Cardiac muscle cell (in vitro differentiated cells and primary cell): ENCODE measurements around the gene BRD4. TPM values are rescaled to one million over a fixed set of nuclear protein-coding genes. Genes with fewer than 3 reads are reported as not detected.

ENCODE experiments used
- DNase-seq, 2 donors: peaks; one replicate each; pipeline versions ENCODE4 v3.0.0 to v3.0.0-alpha.2; 2010 to 2017; ENCODE audit warnings: low read depth in 1 of 2, low spot score in 1 of 2
- H3K27ac ChIP-seq: fragments of 200-600 bp; sonication (generic); 2 replicates; pipeline ENCODE4 v1.5.1; 2016
- H3K27me3 ChIP-seq: fragments of 200-600 bp; sonication (generic); 2 replicates; pipeline ENCODE4 v1.6.0; 2016; ENCODE audit warnings: control low read depth
- H3K36me3 ChIP-seq: fragments of 200-600 bp; sonication (generic); 2 replicates; pipeline ENCODE4 v1.5.1; 2016; ENCODE audit warnings: control low read depth
- H3K4me1 ChIP-seq: fragments of 200-600 bp; sonication (generic); 2 replicates; pipeline ENCODE4 v1.8.1; 2017; ENCODE audit warnings: low read depth, mild to moderate bottlenecking, mixed run types
- H3K4me3 ChIP-seq: fragments of 200-600 bp; sonication (generic); 2 replicates; pipeline ENCODE4 v1.5.1; 2016; ENCODE audit warnings: mild to moderate bottlenecking
- H3K9me3 ChIP-seq: fragments of 200-600 bp; sonication (generic); 2 replicates; pipeline ENCODE4 v1.5.1; 2017; ENCODE audit warnings: low read depth, mild to moderate bottlenecking, control low read depth
- CTCF ChIP-seq: IDR thresholded peaks from 2 replicates; pipeline ENCODE4 v1.5.1; 2012; ENCODE audit warnings: low read depth, mild to moderate bottlenecking, low read length
- polyA plus RNA-seq: library from polyadenylated mRNA; unstranded; fragments of >200 nt; fragmentation: Nextera tagmentation; extraction: Ambion mirVana; gene quantifications from 2 replicates; pipeline ENCODE4 v1.2.1, GENCODE V29; 2016
- total RNA-seq: library from RNA; depleted of rRNA; stranded (reverse); fragments of >200 nt; gene quantifications from 2 replicates; pipeline ENCODE4 v1.2.3, GENCODE V29; 2016

BRD4 gene
- total and polyA plus RNA-seq, 2 experiments from 2014 or later: 42.5 to 86.1 TPM

DNA sequence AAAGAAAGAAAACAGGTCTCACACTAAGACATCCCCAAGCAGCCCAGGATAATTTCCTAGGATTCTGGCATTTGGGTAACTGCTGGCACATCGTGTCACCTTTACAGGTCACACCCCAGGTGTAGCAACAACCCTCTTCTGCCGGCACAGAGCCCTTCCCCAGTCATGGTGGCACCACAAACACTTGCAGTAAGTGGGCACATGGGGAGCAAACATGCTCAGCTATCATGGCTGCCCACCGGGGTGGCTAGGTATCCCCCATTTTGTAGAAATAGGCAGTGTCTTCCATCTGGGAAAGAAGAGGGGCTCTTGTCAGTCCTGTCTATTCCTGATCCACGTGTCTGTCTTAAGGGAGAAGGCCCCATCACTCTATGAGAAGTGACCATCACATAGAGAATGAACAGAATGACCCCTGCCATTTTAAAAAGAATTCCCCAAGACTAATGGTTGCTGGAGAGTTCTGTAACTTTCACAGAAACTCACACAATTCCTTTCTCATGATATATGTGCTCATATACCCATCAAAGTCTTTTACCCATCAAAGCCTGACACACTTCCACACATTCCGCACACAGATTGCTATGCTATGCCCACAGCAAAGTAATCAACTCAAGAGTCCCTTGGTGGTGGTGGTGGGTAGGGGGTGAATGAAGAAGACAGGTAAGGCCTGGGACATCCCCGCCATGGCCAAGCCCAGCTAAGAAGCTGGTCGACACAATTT is 33.3 kb downstream of the BRD4 start:
- no peak for DNase-seq
- no peaks in the 10 kb centered on the region for H3K36me3 ChIP-seq
- H3K4me1 ChIP-seq: peaks cover 67% of the 10 kb centered on the region
- H3K4me3 ChIP-seq: no peak overlapping the region
- no peaks in the 10 kb centered on the region for H3K9me3 ChIP-seq
- no peaks in the 10 kb centered on the region for H3K27me3 ChIP-seq
- H3K27ac ChIP-seq: peak overlapping the region; percentile 81
- no peak for TF ChIP-seq CTCF

GRCh38 chr19:15297416-15298224 is 34.7 kb downstream of the BRD4 start:
- DNase-seq: peak in 1 of 2 donors; percentile 57
- H3K9me3 ChIP-seq: no peaks in the 10 kb centered on the region
- peak; percentile 18 for TF ChIP-seq CTCF
- H3K4me1 ChIP-seq: peaks cover 67% of the 10 kb centered on the region
- H3K36me3 ChIP-seq: no peaks in the 10 kb centered on the region
- no peaks in the 10 kb centered on the region for H3K27me3 ChIP-seq
- peak overlapping the region; percentile 89 for H3K27ac ChIP-seq
- no peak overlapping the region for H3K4me3 ChIP-seq

DNA sequence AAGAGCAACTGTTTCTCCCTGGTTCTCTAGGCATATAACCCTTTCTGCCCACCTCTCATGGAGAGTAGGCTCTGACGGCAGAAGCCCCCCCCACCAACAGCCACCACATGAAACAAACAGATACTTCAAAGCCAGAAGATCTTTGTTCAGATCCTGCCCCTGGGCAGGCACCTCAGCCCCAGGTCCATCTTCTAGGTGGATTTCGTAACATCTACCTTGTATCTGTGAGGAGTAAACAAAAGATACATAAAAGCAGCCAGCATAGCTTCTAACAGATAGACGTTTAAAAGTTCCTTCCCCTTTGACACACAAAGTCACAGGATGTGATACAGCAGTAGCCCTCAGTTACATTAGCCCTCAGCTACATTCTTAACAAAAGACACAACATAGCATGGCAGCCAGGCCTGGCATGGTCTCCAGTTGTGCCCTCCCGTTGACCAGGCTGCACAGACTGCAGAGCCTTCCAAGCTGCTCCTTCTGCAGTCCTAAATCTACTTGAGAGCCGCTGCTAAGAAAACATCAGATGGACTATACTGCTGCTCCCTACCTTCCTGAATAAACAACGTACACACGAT is 35.4 kb downstream of the BRD4 start:
- Histone ChIP-seq H3K27me3 (no peaks in the 10 kb centered on the region), H3K36me3 (no peaks in the 10 kb centered on the region), H3K4me1 (peaks cover 71% of the 10 kb centered on the region), H3K4me3 (no peak overlapping the region), H3K9me3 (no peaks in the 10 kb centered on the region), H3K27ac (peak overlapping the region; percentile 89)
- DNase-seq: no peak
- no peak for TF ChIP-seq CTCF

- H3K9me3 ChIP-seq: no peaks in the 10 kb centered on the region
- peak in 1 of 2 donors; percentile 91 for DNase-seq
- no peaks in the 10 kb centered on the region for H3K36me3 ChIP-seq
- no peak for TF ChIP-seq CTCF
- no peaks in the 10 kb centered on the region for H3K27me3 ChIP-seq
- peaks cover 77% of the 10 kb centered on the region for H3K4me1 ChIP-seq
- peak overlapping the region; percentile 89 for H3K27ac ChIP-seq
- no peak overlapping the region for H3K4me3 ChIP-seq
Observed at GRCh38 chr19:15296353-15296752, 36.0 kb downstream of the BRD4 start.

- no peaks in the 10 kb centered on the region for H3K36me3 ChIP-seq
- peak overlapping the region; percentile 89 for H3K27ac ChIP-seq
- DNase-seq: no peak
- peaks cover 90% of the 10 kb centered on the region for H3K4me1 ChIP-seq
- H3K9me3 ChIP-seq: no peaks in the 10 kb centered on the region
- H3K4me3 ChIP-seq: no peak overlapping the region
- no peak for TF ChIP-seq CTCF
- H3K27me3 ChIP-seq: no peaks in the 10 kb centered on the region
Observed at GRCh38 chr19:15294561-15294990, 37.8 kb downstream of the BRD4 start.
